Measurements from ENCODE around the gene PPP2R5D.

PPP2R5D gene

DNA sequence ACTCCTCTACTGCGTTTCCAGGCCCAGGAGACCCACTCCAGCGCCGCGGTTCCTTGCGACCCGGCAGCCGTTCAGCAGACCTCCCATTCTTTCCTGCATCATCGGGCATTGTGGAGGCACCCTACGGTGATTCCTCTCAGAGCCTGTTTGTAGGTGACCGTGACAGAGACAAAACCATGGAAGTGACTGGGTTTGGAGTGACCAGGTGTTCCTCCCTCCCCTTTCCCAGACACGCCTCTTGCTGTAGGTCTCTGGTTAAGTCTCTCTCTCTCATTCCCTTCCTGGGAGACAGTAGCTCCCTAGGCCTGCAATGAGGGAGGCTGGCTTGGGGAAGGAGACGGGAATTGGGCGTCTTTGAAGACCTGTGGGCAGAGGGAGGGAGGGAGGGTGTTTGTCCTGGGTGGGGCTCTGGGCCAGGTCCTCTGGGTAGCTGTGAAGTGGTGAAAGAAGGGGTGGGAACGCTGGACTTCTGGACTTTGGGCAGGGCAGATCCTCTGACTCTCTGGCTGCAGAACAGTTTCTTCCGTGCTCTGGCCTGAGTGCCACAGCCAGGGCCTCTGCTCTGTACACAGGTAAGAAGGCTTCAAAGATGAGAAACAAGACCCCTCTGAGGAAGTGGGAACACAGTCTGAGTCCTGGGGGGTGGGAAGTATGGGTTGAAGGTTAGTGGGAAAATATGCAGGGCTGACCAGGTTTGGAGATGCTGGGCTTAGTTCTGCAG is 75.8 kb downstream of the PPP2R5D start:
- DNase-seq, result peak; percentile 84

DNA sequence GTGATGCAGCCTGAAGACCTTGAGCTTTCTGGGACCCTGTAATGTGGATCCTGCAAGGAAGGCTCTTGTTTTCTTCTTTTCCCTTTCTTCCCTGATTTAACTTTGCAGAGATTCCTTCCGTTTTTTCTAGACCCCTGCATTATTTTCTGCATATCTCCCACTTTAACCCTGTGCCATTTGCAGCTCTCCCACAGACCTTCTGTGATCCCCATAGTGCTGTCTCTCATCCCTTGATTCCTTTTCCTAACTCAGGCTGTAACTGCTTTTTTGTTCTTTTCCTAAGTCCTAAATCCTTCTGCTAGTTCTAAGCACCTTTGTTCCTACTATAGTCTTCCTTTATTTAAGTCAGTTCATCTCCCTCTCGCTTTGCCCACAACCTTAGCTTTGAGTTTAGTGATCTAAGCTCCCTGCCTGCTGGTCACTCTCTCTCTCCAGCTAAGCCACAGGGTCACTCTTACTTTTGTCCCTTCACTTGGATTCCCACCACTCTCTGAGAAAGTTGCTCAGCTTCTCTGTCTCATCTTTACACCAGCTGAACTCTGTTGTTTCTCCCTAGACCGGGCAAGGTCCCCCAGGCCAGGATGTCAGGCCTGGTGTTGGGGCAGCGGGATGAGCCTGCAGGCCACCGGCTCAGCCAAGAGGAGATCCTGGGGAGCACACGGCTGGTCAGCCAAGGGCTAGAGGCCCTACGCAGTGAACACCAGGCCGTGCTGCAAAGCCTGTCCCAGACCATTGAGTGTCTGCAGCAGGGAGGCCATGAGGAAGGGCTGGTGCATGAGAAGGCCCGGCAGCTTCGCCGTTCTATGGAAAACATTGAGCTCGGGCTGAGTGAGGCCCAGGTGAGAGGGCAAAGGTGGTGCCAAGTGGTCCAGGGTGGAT is 76.6 kb downstream of the PPP2R5D start:
- DNase-seq, result no peak

DNA sequence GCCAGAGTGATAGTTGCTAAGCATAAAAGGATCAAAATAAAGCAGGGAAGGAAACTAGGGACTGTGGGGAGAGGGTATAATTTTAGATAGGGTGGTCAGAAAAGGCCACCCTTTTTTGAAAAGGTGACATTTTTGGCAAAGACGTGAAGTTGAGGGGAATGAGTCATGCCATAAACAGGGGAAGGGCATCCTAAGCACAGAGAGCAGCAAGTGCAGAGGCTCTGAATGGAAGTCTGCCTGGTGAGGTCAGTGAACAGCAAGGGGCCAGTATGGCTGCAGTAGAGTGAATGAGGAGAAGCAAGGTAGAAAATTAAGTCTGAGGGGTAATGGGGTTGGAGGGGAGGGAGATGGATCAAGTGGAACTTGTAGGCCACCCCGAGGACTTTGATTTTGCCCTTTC is 77.5 kb downstream of the PPP2R5D start:
- no peak for DNase-seq
